Cardiac muscle cell (in vitro differentiated cells and primary cell): ENCODE measurements around the gene ACTR3. TPM values are rescaled to one million over a fixed set of nuclear protein-coding genes. Genes with fewer than 3 reads are reported as not detected.
A peak's percentile ranks its signal among the peaks of the same experiment; 100 is the strongest.

Experiments
- DNase-seq, 2 donors: peaks; one replicate each; pipeline versions ENCODE4 v3.0.0 to v3.0.0-alpha.2; 2010 to 2017; ENCODE audit warnings: low read depth in 1 of 2, low spot score in 1 of 2
- H3K27ac ChIP-seq: fragments of 200-600 bp; sonication (generic); 2 replicates; pipeline ENCODE4 v1.5.1; 2016
- H3K27me3 ChIP-seq: fragments of 200-600 bp; sonication (generic); 2 replicates; pipeline ENCODE4 v1.6.0; 2016; ENCODE audit warnings: control low read depth
- H3K36me3 ChIP-seq: fragments of 200-600 bp; sonication (generic); 2 replicates; pipeline ENCODE4 v1.5.1; 2016; ENCODE audit warnings: control low read depth
- H3K4me1 ChIP-seq: fragments of 200-600 bp; sonication (generic); 2 replicates; pipeline ENCODE4 v1.8.1; 2017; ENCODE audit warnings: low read depth, mild to moderate bottlenecking, mixed run types
- H3K4me3 ChIP-seq: fragments of 200-600 bp; sonication (generic); 2 replicates; pipeline ENCODE4 v1.5.1; 2016; ENCODE audit warnings: mild to moderate bottlenecking
- H3K9me3 ChIP-seq: fragments of 200-600 bp; sonication (generic); 2 replicates; pipeline ENCODE4 v1.5.1; 2017; ENCODE audit warnings: low read depth, mild to moderate bottlenecking, control low read depth
- polyA plus RNA-seq: library from polyadenylated mRNA; unstranded; fragments of >200 nt; fragmentation: Nextera tagmentation; extraction: Ambion mirVana; gene quantifications from 2 replicates; pipeline ENCODE4 v1.2.1, GENCODE V29; 2016
- total RNA-seq: library from RNA; depleted of rRNA; stranded (reverse); fragments of >200 nt; gene quantifications from 2 replicates; pipeline ENCODE4 v1.2.3, GENCODE V29; 2016
- TF ChIP-seq, protein P1 (sequence below): IDR thresholded peaks from 2 replicates; pipeline ENCODE4 v1.5.1; 2012; ENCODE audit warnings: low read depth, mild to moderate bottlenecking, low read length

The ACTR3 gene
- total and polyA plus RNA-seq, 2 experiments from 2014 or later: 64.5 to 125 TPM

DNA sequence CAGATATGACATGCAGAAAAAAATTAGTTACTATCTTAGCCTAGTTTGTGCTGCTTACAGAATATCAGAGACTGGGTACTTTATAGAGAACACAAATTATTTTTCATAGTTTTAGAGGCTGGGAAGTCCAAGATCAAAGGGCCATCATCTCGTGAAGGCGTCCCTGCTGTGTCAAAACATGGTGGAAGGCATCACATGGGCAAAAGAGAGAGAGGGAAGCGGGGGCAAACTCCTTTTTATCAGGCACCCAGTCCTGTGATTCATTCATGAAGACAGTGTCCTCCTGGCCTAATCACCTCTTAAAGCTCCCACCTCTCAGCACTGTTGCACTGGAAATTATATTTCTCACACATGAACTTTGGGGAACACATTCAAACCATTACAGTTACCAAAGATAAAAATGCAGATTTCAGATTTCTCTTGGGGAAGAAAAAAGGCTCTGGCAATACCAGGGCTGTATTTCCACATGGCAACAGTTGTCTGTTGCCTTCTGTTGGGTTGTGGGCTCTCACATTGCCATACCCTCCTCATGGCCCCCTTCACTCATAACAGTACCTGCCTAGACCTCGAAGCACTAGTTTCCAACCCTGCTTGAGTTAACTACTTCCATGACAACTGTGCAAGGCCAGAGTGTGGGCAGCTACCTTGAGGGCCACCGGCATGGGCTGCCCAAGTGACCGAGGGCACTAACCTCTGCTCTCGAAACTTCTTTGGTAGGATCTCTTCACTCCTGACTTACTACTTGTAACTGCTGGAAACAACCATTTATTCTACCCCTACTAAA, 2.7 kb upstream of the ACTR3 start:
- peaks cover 16% of the 10 kb centered on the region for H3K4me1 ChIP-seq
- H3K27me3 ChIP-seq: no peaks in the 10 kb centered on the region
- no peaks in the 10 kb centered on the region for H3K36me3 ChIP-seq
- H3K27ac ChIP-seq: no peak overlapping the region
- TF ChIP-seq, protein P1, sequence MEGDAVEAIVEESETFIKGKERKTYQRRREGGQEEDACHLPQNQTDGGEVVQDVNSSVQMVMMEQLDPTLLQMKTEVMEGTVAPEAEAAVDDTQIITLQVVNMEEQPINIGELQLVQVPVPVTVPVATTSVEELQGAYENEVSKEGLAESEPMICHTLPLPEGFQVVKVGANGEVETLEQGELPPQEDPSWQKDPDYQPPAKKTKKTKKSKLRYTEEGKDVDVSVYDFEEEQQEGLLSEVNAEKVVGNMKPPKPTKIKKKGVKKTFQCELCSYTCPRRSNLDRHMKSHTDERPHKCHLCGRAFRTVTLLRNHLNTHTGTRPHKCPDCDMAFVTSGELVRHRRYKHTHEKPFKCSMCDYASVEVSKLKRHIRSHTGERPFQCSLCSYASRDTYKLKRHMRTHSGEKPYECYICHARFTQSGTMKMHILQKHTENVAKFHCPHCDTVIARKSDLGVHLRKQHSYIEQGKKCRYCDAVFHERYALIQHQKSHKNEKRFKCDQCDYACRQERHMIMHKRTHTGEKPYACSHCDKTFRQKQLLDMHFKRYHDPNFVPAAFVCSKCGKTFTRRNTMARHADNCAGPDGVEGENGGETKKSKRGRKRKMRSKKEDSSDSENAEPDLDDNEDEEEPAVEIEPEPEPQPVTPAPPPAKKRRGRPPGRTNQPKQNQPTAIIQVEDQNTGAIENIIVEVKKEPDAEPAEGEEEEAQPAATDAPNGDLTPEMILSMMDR: no peak
- no peak overlapping the region for H3K4me3 ChIP-seq
- H3K9me3 ChIP-seq: no peaks in the 10 kb centered on the region
- DNase-seq: no peak

- no peak for DNase-seq
- H3K9me3 ChIP-seq: no peaks in the 10 kb centered on the region
- H3K4me1 ChIP-seq: peaks cover 21% of the 10 kb centered on the region
- H3K27ac ChIP-seq: peak overlapping the region; percentile 98
- TF ChIP-seq, protein P1: no peak
- no peaks in the 10 kb centered on the region for H3K36me3 ChIP-seq
- H3K27me3 ChIP-seq: no peaks in the 10 kb centered on the region
- H3K4me3 ChIP-seq: peak overlapping the region; percentile 57
Measured at GRCh38 chr2:113888641-113889470, 1.0 kb upstream of the ACTR3 start.

- TF ChIP-seq, protein P1: no peak
- DNase-seq: peak; percentile 67 to 86
- H3K4me3 ChIP-seq: peak overlapping the region; percentile 77
- H3K27ac ChIP-seq: peak overlapping the region; percentile 99
- H3K27me3 ChIP-seq: no peaks in the 10 kb centered on the region
- peaks cover 31% of the 10 kb centered on the region for H3K4me1 ChIP-seq
- no peaks in the 10 kb centered on the region for H3K9me3 ChIP-seq
- no peaks in the 10 kb centered on the region for H3K36me3 ChIP-seq
Measured at GRCh38 chr2:113890253-113891235, 655 bp downstream of the ACTR3 start.

DNA sequence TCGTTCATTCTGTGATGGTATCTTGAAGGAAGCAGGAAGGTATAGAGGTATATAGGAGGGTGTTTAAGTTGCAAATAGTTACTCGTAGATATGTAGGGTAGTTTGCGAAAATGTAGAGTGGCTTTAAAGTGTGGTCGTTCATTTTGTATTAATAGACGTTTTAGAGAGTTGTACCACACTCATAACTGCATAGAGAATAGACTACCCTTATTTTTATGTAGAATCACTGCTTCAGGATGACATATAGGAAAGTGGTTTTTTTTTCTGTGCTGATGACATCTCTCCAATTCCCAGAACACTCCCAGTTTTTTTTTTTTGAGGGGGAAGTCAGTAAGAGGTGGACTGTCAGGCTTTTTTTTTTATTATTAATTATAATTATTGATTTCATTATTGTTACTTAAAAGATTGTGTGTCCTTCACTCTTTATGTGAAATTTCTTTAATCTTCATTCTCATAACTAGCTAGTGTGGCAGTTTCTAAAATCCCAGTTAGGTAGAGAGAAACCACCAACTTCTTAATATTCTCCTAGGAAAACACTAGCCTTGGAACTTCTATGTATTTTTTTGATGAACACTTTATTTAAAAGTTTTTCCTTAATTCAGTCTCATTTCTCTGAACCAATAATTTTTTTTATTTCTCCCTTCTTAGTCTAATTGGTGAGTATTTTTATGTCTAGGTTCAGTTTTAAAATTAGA, 1.5 kb downstream of the ACTR3 start:
- Histone ChIP-seq H3K4me1 (peaks cover 40% of the 10 kb centered on the region), H3K36me3 (no peaks in the 10 kb centered on the region), H3K9me3 (no peaks in the 10 kb centered on the region), H3K27me3 (no peaks in the 10 kb centered on the region), H3K4me3 (peak overlapping the region; percentile 77), H3K27ac (peak overlapping the region; percentile 99)
- TF ChIP-seq, protein P1: no peak
- peak in 1 of 2 donors; percentile 46 for DNase-seq
